Hematopoietic multipotent progenitor cell treated with erythropoietin and hydrocortisone succinate and interleukin-3 and kit ligand, for 17 days (in vitro differentiated cells): ENCODE data around the gene PRDM16.

Experiments
- DNase-seq: peaks from one replicate; pipeline ENCODE4 v3.0.0-alpha.2; 2015; ENCODE audit warnings: low spot score

PRDM16 gene

GRCh38 chr1:3124246-3124645 lies 55.2 kb downstream of the PRDM16 start:
- DNase-seq: no peak

GRCh38 chr1:3125078-3125477 lies 56.1 kb downstream of the PRDM16 start:
- no peak for DNase-seq

- no peak for DNase-seq
These were observed 56.8 kb downstream of the PRDM16 start for GRCh38 chr1:3125546-3126368.

GRCh38 chr1:3126756-3127678 lies 58.0 kb downstream of the PRDM16 start:
- no peak for DNase-seq

- DNase-seq: no peak
These were observed 58.7 kb downstream of the PRDM16 start for GRCh38 chr1:3127738-3128137.

- DNase-seq: no peak
These were observed 59.6 kb downstream of the PRDM16 start for GRCh38 chr1:3128431-3129132.

GRCh38 chr1:3129133-3129490 lies 60.1 kb downstream of the PRDM16 start:
- no peak for DNase-seq

- no peak for DNase-seq
These were observed 61.3 kb downstream of the PRDM16 start for GRCh38 chr1:3130268-3130667.

- DNase-seq: no peak
These were observed 63.7 kb downstream of the PRDM16 start for GRCh38 chr1:3132660-3133059.

GRCh38 chr1:3133686-3134085 lies 64.7 kb downstream of the PRDM16 start:
- no peak for DNase-seq

- no peak for DNase-seq
These were observed 65.5 kb downstream of the PRDM16 start for GRCh38 chr1:3134381-3135072.

- no peak for DNase-seq
These were observed 66.2 kb downstream of the PRDM16 start for GRCh38 chr1:3135073-3135702.

- no peak for DNase-seq
These were observed 66.9 kb downstream of the PRDM16 start for GRCh38 chr1:3135744-3136455.

GRCh38 chr1:3136532-3136931 lies 67.5 kb downstream of the PRDM16 start:
- no peak for DNase-seq

- DNase-seq: no peak
These were observed 68.4 kb downstream of the PRDM16 start for GRCh38 chr1:3137111-3138100.

- no peak for DNase-seq
These were observed 69.7 kb downstream of the PRDM16 start for GRCh38 chr1:3138623-3139151.

- no peak for DNase-seq
These were observed 70.4 kb downstream of the PRDM16 start for GRCh38 chr1:3139451-3139852.

- DNase-seq: no peak
These were observed 70.9 kb downstream of the PRDM16 start for GRCh38 chr1:3139871-3140361.

GRCh38 chr1:3140437-3140836 lies 71.4 kb downstream of the PRDM16 start:
- no peak for DNase-seq
